ENCODE data around the gene COPS9.

DNA sequence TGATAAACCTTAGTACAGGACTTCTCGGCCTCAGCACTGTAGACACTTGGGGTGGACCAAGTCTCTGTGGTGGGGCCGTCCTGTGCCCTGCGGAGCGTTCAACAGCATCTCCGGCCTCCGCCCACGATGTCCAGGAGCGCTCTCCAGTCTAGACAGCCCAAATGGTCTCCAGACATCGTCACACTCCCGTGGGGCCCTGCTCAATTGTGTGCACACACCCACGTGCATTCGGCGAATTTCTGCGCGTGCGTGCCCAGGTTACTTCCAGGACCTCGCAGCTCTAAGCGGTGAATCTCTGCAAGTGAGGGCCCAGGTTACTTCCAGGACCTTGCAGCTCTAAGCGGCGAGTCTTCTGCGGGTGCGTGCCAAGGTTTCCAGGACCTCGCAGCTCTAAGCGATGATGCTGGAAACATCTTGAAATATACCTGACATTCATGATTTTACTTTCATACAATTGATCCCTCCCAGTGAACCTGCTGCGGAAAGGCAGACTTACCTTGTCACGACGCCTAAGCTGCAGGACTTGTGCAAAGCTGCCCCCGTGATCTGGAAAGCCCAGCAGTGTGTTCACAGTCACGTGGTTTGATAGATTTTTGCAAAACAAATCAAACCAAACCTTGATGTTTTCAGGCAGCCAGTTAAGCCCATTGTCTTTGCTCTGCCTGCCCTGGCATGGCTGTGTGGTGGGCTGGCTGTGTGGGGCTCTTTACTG is 20.5 kb upstream of the COPS9 start:
- TF ChIP-seq, protein P1, sequence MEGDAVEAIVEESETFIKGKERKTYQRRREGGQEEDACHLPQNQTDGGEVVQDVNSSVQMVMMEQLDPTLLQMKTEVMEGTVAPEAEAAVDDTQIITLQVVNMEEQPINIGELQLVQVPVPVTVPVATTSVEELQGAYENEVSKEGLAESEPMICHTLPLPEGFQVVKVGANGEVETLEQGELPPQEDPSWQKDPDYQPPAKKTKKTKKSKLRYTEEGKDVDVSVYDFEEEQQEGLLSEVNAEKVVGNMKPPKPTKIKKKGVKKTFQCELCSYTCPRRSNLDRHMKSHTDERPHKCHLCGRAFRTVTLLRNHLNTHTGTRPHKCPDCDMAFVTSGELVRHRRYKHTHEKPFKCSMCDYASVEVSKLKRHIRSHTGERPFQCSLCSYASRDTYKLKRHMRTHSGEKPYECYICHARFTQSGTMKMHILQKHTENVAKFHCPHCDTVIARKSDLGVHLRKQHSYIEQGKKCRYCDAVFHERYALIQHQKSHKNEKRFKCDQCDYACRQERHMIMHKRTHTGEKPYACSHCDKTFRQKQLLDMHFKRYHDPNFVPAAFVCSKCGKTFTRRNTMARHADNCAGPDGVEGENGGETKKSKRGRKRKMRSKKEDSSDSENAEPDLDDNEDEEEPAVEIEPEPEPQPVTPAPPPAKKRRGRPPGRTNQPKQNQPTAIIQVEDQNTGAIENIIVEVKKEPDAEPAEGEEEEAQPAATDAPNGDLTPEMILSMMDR (IDR thresholded peaks at IDR 0.05): no peak
- TF ChIP-seq POLR2A (IDR thresholded peaks at IDR 0.05) (no peak), POLR2AphosphoS5 (IDR thresholded peaks at IDR 0.05) (no peak)
